Type B pancreatic cell (in vitro differentiated cells): Measurements from ENCODE around the gene SERGEF. TPM values are rescaled to one million over a fixed set of nuclear protein-coding genes. Genes with fewer than 3 reads are reported as not detected.

Experiments
- DNase-seq: peaks from one replicate; pipeline ENCODE4 v3.0.0; 2021; ENCODE audit warnings: mixed read lengths; ENCODE audit not compliant: unreplicated experiment; ENCODE audit errors: extremely low spot score
- H3K27ac Mint-ChIP-seq: 2 replicates; pipeline ENCODE4 v1.8.0; 2021; ENCODE audit warnings: mild to moderate bottlenecking, mixed read lengths
- H3K27me3 Mint-ChIP-seq: 2 replicates; pipeline ENCODE4 v1.8.0; 2021; ENCODE audit warnings: mixed read lengths
- H3K36me3 Mint-ChIP-seq: 2 replicates; pipeline ENCODE4 v1.8.0; 2021; ENCODE audit warnings: mixed read lengths
- H3K4me1 Mint-ChIP-seq: one replicate; pipeline ENCODE4 v1.8.0; 2021; ENCODE audit warnings: mixed read lengths; ENCODE audit not compliant: unreplicated experiment
- H3K4me3 Mint-ChIP-seq: 2 replicates; pipeline ENCODE4 v1.8.0; 2021; ENCODE audit warnings: mild to moderate bottlenecking, mixed read lengths
- H3K9me3 Mint-ChIP-seq: 2 replicates; pipeline ENCODE4 v1.8.0; 2021; ENCODE audit warnings: mixed read lengths
- total RNA-seq: library from RNA; stranded (reverse); gene quantifications from 2 replicates; pipeline ENCODE4 v1.2.1, GENCODE V29; 2021; ENCODE audit warnings: low replicate concordance
- TF ChIP-seq, protein P1 (sequence below): fragments of 200-600 bp; sonication (generic); conservative IDR thresholded peaks from 2 replicates; pipeline ENCODE4 v1.5.0; 2021; ENCODE audit warnings: antibody characterized with exemption, mild to moderate bottlenecking

The SERGEF gene
- total RNA-seq, 1 donor from 2014 or later, result 26.4 TPM

DNA sequence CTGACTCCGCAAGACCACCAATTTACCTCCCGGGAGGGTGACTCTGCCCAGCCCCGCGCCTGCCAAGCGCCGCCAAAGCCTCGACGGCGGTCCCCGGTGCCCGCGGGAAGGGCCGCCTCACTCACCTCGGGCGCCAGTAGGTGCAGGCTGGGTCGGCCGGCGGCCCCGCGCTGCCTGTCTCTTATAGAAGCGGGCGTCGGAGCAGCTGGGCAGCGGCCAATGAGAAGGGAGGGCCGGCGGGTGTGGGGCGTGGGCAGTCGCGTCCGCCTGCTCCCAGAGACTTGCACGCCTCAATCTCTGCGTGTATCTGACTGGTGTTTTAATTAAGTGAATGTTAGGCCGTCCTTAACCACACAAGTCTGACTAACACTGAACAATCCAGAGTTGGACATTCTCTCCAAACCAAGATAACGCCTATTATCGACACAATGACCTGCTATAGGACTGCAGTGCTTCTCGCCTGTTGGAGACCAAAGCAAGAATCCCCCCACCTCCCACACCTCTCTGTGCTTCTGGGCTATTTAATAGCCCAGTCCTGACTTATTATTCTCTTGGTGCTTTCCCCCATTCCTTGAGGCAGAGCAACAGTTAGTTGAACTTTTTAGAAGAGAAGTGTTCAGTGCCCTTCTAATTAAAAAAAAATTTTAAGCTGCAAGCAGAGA, 33.4 kb upstream of the SERGEF start, which contains the start of gene TPH1:
TPH1 (minus strand) TSS at position 154 of the 662 bp plus-strand sequence. CDS start 5,507 bp downstream, outside the sequence.
- DNase-seq, result peak; percentile 69
- H3K4me3 Mint-ChIP-seq, result peak within 1 kb of the TSS; percentile 46
- H3K9me3 Mint-ChIP-seq, result peaks cover 6% of the 10 kb centered on the region
- no peak within 1 kb of the TSS for H3K27ac Mint-ChIP-seq
- no peaks in the 10 kb centered on the region for H3K36me3 Mint-ChIP-seq
- H3K4me1 Mint-ChIP-seq, result no peaks in the 10 kb centered on the region
- H3K27me3 Mint-ChIP-seq, result peaks cover 70% of the 10 kb centered on the region
- TF ChIP-seq, protein P1, sequence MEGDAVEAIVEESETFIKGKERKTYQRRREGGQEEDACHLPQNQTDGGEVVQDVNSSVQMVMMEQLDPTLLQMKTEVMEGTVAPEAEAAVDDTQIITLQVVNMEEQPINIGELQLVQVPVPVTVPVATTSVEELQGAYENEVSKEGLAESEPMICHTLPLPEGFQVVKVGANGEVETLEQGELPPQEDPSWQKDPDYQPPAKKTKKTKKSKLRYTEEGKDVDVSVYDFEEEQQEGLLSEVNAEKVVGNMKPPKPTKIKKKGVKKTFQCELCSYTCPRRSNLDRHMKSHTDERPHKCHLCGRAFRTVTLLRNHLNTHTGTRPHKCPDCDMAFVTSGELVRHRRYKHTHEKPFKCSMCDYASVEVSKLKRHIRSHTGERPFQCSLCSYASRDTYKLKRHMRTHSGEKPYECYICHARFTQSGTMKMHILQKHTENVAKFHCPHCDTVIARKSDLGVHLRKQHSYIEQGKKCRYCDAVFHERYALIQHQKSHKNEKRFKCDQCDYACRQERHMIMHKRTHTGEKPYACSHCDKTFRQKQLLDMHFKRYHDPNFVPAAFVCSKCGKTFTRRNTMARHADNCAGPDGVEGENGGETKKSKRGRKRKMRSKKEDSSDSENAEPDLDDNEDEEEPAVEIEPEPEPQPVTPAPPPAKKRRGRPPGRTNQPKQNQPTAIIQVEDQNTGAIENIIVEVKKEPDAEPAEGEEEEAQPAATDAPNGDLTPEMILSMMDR, result no peak

- DNase-seq, result no peak
- TF ChIP-seq, protein P1, result no peak
- H3K9me3 Mint-ChIP-seq, result no peaks in the 10 kb centered on the region
- no peak overlapping the region for H3K4me3 Mint-ChIP-seq
- H3K4me1 Mint-ChIP-seq, result no peaks in the 10 kb centered on the region
- H3K27ac Mint-ChIP-seq, result no peak overlapping the region
- H3K36me3 Mint-ChIP-seq, result no peaks in the 10 kb centered on the region
- peaks cover 19% of the 10 kb centered on the region for H3K27me3 Mint-ChIP-seq
Measured at GRCh38 chr11:18036456-18036855, 23.6 kb upstream of the SERGEF start.

- no peaks in the 10 kb centered on the region for H3K4me1 Mint-ChIP-seq
- no peaks in the 10 kb centered on the region for H3K36me3 Mint-ChIP-seq
- DNase-seq, result no peak
- no peak overlapping the region for H3K27ac Mint-ChIP-seq
- no peak overlapping the region for H3K4me3 Mint-ChIP-seq
- peaks cover 3% of the 10 kb centered on the region for H3K27me3 Mint-ChIP-seq
- TF ChIP-seq, protein P1, result no peak
- no peaks in the 10 kb centered on the region for H3K9me3 Mint-ChIP-seq
Measured at GRCh38 chr11:18027475-18027874, 14.6 kb upstream of the SERGEF start.

DNA sequence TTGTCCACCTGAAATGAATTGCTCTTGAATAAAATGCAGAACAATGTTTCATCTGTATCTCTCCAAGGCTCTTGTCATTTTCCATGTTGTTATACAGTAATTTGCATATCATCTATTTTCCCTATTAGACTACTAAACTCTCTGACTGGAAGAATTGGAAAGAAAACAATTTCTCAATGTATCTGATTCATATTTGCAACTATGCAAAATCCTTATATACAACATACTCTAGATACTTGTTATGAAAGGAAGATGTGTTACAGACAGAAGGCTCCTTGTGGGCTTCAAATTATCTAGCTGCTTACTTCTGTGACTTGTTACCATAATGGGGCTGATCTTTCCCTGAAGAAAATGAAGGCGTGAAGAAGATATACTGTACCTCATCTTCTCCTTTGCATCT, 9.6 kb upstream of the SERGEF start:
- H3K27me3 Mint-ChIP-seq, result peaks cover 3% of the 10 kb centered on the region
- no peaks in the 10 kb centered on the region for H3K4me1 Mint-ChIP-seq
- H3K4me3 Mint-ChIP-seq, result no peak overlapping the region
- H3K9me3 Mint-ChIP-seq, result no peaks in the 10 kb centered on the region
- no peak for DNase-seq
- H3K36me3 Mint-ChIP-seq, result no peaks in the 10 kb centered on the region
- TF ChIP-seq, protein P1, result no peak
- H3K27ac Mint-ChIP-seq, result no peak overlapping the region

DNA sequence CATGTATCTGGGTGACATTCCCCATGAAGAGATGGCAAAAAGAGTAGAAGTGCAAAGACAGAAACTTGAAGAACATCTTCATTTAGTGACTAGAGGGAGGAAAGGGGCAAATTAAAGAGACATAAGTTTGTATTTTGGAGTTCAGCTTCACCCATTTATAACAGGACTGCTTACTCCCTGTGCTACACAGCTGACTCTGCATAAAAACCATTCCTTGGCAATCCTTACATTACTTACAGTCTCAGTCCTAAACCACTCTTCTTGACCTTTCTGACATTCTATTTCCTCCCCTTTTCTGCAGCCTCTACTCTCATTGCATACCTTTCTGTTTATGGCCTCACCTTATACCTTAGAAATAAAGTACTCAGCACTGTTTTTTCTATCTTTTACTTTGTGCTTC, 6.8 kb upstream of the SERGEF start:
- TF ChIP-seq, protein P1, result no peak
- H3K9me3 Mint-ChIP-seq, result no peaks in the 10 kb centered on the region
- peaks cover 24% of the 10 kb centered on the region for H3K27me3 Mint-ChIP-seq
- H3K4me1 Mint-ChIP-seq, result no peaks in the 10 kb centered on the region
- H3K36me3 Mint-ChIP-seq, result no peaks in the 10 kb centered on the region
- no peak overlapping the region for H3K27ac Mint-ChIP-seq
- no peak overlapping the region for H3K4me3 Mint-ChIP-seq
- DNase-seq, result no peak
